ENCODE results near the gene PRDM15.

- TF ChIP-seq CTCF (conservative IDR thresholded peaks at IDR 0.05 in 1 of 2, IDR thresholded peaks at IDR 0.05 in 1 of 2; ENCODE audit: extremely low read depth in 1 of 2, insufficient read depth in 1 of 2, low read depth in 1 of 2, low read length in 2 of 2) (no peak), EZH2 (IDR thresholded peaks at IDR 0.05; ENCODE audit: borderline replicate concordance, low read length) (no peak)
Observed at GRCh38 chr21:41864311-41865001, 14.7 kb downstream of the PRDM15 start.

All from mammary epithelial cell (primary cell).